ENCODE results near the gene SLC35G3. TPM values are rescaled to one million over a fixed set of nuclear protein-coding genes. Genes with fewer than 3 reads are reported as not detected.
A peak's percentile ranks its signal among the peaks of the same experiment; 100 is the strongest.

Gene SLC35G3
- total and polyA plus RNA-seq, 2 of the 4 experiments (the other 2 are of a cell fraction): not detected

DNA sequence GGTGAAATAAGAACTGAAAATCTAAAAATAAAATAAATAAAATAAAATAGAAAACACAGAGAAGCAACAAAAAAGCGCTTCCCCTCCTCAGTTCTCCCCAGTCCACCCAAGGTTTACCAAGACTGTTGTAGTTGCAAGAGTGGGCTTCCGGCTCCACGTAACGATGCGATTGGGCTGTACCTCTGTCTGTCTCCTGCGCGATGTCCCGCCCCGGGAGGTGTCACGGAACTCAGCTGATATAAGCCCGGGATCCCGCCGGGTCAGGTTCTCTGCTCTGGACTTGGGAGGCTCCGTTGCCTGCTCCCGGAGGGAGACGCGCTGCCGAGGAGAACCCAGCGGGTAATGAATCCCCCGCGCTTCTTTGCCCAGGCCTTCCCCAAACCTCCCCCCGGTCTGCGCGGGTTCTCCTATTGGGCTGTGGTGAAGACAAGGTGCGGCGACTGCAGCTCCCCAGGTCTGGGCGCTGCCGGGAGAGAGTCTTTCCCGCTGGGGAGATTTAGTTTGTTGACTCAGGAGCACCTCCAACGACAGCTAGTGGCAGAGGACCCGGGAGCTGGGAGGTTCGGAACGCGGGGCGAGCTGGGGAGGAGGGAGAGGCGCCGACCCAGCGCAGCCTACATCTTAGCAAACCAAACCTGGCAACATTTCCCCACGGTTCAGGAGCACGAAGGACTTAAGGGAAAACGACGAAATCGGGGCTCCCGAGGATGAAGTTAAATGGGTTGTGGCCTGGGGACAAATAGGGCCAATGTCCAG lies 48.8 kb upstream of the SLC35G3 start, which contains the start of gene SLFN5:
SLFN5 (plus strand) TSS at position 268 of the 756 bp plus-strand sequence. CDS start 15,619 bp downstream, outside the sequence.
- H3K18ac ChIP-seq (ENCODE audit: low read depth, low read length): peak within 1 kb of the TSS; percentile 78
- H3K4me1 ChIP-seq (ENCODE audit: control insufficient read depth, insufficient read depth, low read length): peaks cover 5% of the 10 kb centered on the region
- peak within 1 kb of the TSS; percentile 95 for H3K23ac ChIP-seq (ENCODE audit: low read depth, low read length)
- H3K56ac ChIP-seq (ENCODE audit: extremely low read depth, insufficient read depth, low read length): peak within 1 kb of the TSS; percentile 89
- H3K27ac ChIP-seq (ENCODE audit: insufficient read depth, low read length): peak within 1 kb of the TSS; percentile 85
- H4K5ac ChIP-seq (ENCODE audit: low read depth, low read length): peak within 1 kb of the TSS; percentile 34
- H4K91ac ChIP-seq (ENCODE audit: insufficient read depth, low read depth, low read length): peak within 1 kb of the TSS; percentile 93
- H3K4me2 ChIP-seq (ENCODE audit: low read depth, low read length): peak within 1 kb of the TSS; percentile 89
- peak within 1 kb of the TSS; percentile 79; the same call in 2 of the 3 replicates for H2BK15ac ChIP-seq (ENCODE audit: low read depth, low read length)
- H3K4ac ChIP-seq (ENCODE audit: low read depth, low read length): peak within 1 kb of the TSS; percentile 96
- intact Hi-C loops (cut with micrococcal nuclease): loop anchor here (2.0 to 10.0 kb wide), 4 partner anchors 71 to 502 kb away; partner anchors contain the start of gene SLFN11
- ChIA-PET POLR2A (ENCODE audit: unreplicated experiment) (interaction anchor here (0.6 to 1.2 kb wide), 2 partner anchors 9 to 296 kb away, joined by 5 read pairs; no protein-coding TSS in a partner anchor), CTCF (no interaction called here)
- H3K9me1 ChIP-seq (ENCODE audit: insufficient read depth, low read length): peaks cover 10% of the 10 kb centered on the region; the same call in 1 of the 2 replicates
- BruUV-seq (replicated peaks): TSS peak; percentile 67
- ATAC-seq (ENCODE audit: low read depth): peak; percentile 79
- H4K8ac ChIP-seq (ENCODE audit: low read depth in 2 of 2, low read length in 2 of 2): peak within 1 kb of the TSS; percentile 70 to 95
- peaks cover 22 to 46% of the 10 kb centered on the region in 2 experiments for H3K79me1 ChIP-seq (ENCODE audit: low read depth in 1 of 2, low read length in 2 of 2)
- H3K27me3 ChIP-seq (ENCODE audit: control insufficient read depth, insufficient read depth, low read length): no peaks in the 10 kb centered on the region
- H2AK9ac ChIP-seq (replicated peaks; ENCODE audit: low read depth, low read length, poor library complexity): peak within 1 kb of the TSS; percentile 68
- peaks cover 15% of the 10 kb centered on the region for H4K20me1 ChIP-seq (ENCODE audit: insufficient read depth, low read length)
- peak; percentile 90 for DNase-seq
- in situ Hi-C loops (cut with MboI; ENCODE audit: low sequenced_read_pairs): no loop called here
- peak within 1 kb of the TSS; percentile 50 for H2BK20ac ChIP-seq (ENCODE audit: low read depth, low read length)
- no CpG with 5 or more reads among the region's 44 CpGs for WGBS, 2 experiments (ENCODE audit: extremely low coverage in 2 of 2, insufficient read length in 1 of 2)
- H3K36me3 ChIP-seq (ENCODE audit: control insufficient read depth, insufficient read depth, low read length): peaks cover 2% of the 10 kb centered on the region; the same call in 1 of the 2 replicates
- H3K4me3 ChIP-seq (ENCODE audit: insufficient read depth, low read depth, low read length): peak within 1 kb of the TSS; percentile 59
- H3K9me3 ChIP-seq (ENCODE audit: control insufficient read depth, insufficient read depth, low read length): no peaks in the 10 kb centered on the region
- peak within 1 kb of the TSS; percentile 76 for H2AK5ac ChIP-seq (ENCODE audit: low read depth, low read length)
- peak within 1 kb of the TSS; percentile 90 for H2BK5ac ChIP-seq (ENCODE audit: low read depth, low read length, poor library complexity, severe bottlenecking)
- H3K14ac ChIP-seq (replicated peaks; ENCODE audit: low read depth, low read length): peak within 1 kb of the TSS; percentile 96
- peak within 1 kb of the TSS; percentile 88 for H2BK120ac ChIP-seq (ENCODE audit: low read depth, low read length)
- dilution Hi-C loops (cut with HindIII; ENCODE audit: low sequenced_read_pairs, unreplicated experiment): no loop called here
- H2AFZ ChIP-seq (replicated peaks; ENCODE audit: low read length, poor library complexity): peak within 1 kb of the TSS; percentile 91
- H3K9ac ChIP-seq (ENCODE audit: low read depth, low read length): peak within 1 kb of the TSS; percentile 80
- peak; percentile 50; the same call in 1 of the 2 replicates for TF ChIP-seq RFX5 (IDR thresholded peaks at IDR 0.05; ENCODE audit: low read depth, low read length)
- TF ChIP-seq POLR2A (IDR thresholded peaks at IDR 0.05; ENCODE audit: low read depth, low read length): peak; percentile 99
- TF ChIP-seq BHLHE40 (IDR thresholded peaks at IDR 0.05; ENCODE audit: low read depth, low read length): 0 out of 2 replicates have a peak, but pooled peaks have one; percentile 16
- TF ChIP-seq CHD1 (IDR thresholded peaks at IDR 0.05; ENCODE audit: low read depth, low read length): peak; percentile 88
- TF ChIP-seq, protein P1, sequence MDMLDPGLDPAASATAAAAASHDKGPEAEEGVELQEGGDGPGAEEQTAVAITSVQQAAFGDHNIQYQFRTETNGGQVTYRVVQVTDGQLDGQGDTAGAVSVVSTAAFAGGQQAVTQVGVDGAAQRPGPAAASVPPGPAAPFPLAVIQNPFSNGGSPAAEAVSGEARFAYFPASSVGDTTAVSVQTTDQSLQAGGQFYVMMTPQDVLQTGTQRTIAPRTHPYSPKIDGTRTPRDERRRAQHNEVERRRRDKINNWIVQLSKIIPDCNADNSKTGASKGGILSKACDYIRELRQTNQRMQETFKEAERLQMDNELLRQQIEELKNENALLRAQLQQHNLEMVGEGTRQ (IDR thresholded peaks at IDR 0.05; ENCODE audit: low read depth, low read length): no peak
- TF ChIP-seq, protein P2, sequence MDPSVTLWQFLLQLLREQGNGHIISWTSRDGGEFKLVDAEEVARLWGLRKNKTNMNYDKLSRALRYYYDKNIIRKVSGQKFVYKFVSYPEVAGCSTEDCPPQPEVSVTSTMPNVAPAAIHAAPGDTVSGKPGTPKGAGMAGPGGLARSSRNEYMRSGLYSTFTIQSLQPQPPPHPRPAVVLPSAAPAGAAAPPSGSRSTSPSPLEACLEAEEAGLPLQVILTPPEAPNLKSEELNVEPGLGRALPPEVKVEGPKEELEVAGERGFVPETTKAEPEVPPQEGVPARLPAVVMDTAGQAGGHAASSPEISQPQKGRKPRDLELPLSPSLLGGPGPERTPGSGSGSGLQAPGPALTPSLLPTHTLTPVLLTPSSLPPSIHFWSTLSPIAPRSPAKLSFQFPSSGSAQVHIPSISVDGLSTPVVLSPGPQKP (IDR thresholded peaks at IDR 0.05; ENCODE audit: borderline replicate concordance, low read depth, low read length): no peak
- no peak for TF ChIP-seq SMC3 (IDR thresholded peaks at IDR 0.05; ENCODE audit: low read depth, low read length)
- TF ChIP-seq MAZ (IDR thresholded peaks at IDR 0.05; ENCODE audit: borderline replicate concordance, low read depth, low read length): no peak
- TF ChIP-seq FOS (IDR thresholded peaks at IDR 0.05; ENCODE audit: low read depth, low read length): no peak
- TF ChIP-seq RAD21 (IDR thresholded peaks at IDR 0.05; ENCODE audit: low read length): 0 out of 2 replicates have a peak, but pooled peaks have one; percentile 5
- no peak for TF ChIP-seq MAFK (IDR thresholded peaks at IDR 0.05; ENCODE audit: low read depth, low read length)
- TF ChIP-seq NFE2L2 (IDR thresholded peaks at IDR 0.05; ENCODE audit: low read depth, low read length): 0 out of 2 replicates have a peak, but pooled peaks have one; percentile 15
- TF ChIP-seq, protein P3, sequence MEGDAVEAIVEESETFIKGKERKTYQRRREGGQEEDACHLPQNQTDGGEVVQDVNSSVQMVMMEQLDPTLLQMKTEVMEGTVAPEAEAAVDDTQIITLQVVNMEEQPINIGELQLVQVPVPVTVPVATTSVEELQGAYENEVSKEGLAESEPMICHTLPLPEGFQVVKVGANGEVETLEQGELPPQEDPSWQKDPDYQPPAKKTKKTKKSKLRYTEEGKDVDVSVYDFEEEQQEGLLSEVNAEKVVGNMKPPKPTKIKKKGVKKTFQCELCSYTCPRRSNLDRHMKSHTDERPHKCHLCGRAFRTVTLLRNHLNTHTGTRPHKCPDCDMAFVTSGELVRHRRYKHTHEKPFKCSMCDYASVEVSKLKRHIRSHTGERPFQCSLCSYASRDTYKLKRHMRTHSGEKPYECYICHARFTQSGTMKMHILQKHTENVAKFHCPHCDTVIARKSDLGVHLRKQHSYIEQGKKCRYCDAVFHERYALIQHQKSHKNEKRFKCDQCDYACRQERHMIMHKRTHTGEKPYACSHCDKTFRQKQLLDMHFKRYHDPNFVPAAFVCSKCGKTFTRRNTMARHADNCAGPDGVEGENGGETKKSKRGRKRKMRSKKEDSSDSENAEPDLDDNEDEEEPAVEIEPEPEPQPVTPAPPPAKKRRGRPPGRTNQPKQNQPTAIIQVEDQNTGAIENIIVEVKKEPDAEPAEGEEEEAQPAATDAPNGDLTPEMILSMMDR (conservative IDR thresholded peaks at IDR 0.05; ENCODE audit: low read depth, low read length): no peak
- no peak for TF ChIP-seq MXI1 (IDR thresholded peaks at IDR 0.05; ENCODE audit: borderline replicate concordance, low read depth, low read length)
